ENCODE data around the gene MIA3. TPM values are rescaled to one million over a fixed set of nuclear protein-coding genes. Genes with fewer than 3 reads are reported as not detected.

The MIA3 gene
- total and polyA plus RNA-seq, 5 donors, result 25.6 to 59.8 (median 57.1) TPM

DNA sequence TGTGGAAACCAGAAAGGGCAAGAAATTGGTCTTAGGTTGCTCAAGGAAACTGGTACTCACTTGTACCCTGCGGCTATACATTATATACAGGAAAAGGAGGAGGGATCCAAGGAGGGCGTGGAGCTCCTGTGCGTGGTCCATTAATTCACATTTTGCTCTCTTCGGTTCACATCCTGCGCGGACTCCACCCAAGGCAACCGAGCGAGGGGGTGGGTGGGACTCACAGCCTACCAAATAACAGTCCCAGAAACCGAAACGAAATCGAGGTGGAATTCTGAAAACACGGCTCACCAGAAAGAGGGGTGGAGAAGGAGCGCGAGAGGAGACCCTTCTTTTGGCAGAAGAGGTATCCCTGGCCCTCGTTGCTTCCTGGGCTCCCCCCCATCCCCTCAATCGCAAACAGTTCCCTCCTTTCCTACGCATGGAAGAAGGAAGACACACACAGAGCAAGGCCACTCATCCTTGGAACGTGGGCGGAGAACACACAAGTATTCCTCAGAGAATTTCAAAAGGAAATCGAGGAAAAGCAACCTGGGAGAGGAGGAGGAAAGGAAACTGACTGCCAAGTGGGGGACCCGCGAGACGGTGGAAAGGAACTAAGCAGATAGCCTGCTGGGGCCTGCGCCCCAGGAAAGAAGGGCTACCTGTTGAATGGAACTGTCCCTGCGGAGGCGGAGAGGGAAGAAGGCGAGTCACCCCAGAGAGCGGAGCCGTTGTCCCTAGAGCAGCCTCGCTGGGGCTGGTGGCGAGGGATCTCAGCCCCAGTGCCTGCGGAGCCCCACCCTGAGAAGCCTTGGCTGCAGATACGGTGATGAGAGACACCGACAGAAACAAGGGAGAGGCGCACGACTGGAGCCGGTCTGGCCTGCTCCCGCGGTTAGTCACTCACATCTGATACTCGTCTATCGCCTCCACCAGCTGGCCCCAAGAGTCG lies 93.7 kb downstream of the MIA3 start:
- ATAC-seq, result peak; percentile 53 to 68
- Histone ChIP-seq H3K27me3 (ENCODE audit: control insufficient read depth, insufficient read depth) (no peaks in the 10 kb centered on the region), H3K4me3 (ENCODE audit: low read length) (peak overlapping the region; percentile 72), H3K27ac (ENCODE audit: low read length) (peak overlapping the region; percentile 91), H3K4me1 (ENCODE audit: control insufficient read depth, insufficient read depth, low read length) (no peaks in the 10 kb centered on the region), H3K9me3 (ENCODE audit: control insufficient read depth, low read length) (no peaks in the 10 kb centered on the region)
- DNase-seq, result peak; percentile 74 to 86 (median 76)
- WGBS, result under 1% methylated on average over 42 of the region's 42 CpGs
- intact Hi-C loops (cut with DNase I), result loop anchor here in 1 of 4 donors (10.0 kb wide), 1 partner anchor 67 kb away; no protein-coding TSS in a partner anchor

DNA sequence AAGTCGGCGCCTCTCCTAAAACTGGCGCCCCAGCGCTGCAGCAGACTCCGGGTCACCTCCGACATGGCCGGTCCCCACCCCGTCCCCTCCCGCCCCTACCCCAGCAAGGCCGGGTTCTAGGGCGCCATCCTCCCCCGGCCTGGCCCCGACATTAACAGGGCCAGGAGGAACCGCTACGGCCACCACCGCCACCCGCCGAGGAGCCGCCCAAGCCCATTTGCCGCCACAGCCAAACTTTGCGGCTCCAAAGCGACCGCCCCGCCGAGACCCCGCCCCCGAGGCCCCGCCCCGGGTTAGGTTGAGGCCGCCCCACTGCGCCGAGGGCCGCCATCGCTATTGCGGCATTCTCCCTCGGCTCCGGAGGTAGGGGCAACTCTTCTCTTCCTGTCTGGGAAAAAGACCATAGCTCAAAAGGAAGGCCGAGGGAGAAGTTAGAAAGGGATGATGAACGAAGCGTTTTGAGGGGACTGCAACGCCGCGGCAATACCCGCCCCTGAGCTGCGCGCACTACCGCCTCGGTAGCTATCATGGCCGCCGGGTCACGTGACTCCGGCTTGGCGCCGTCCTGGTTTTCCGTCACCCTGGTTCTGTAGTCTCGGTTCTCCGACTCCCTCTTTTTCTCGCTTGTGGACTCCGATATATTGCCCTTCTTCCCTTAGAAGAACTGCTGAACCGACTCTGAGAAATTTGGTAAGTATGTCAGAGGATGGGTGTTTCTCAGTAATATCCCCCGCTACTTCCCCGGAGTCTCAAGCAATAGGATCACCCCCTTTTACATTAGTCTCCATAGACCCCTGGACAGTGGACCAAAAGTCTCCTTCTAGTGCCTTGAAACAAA lies 94.6 kb downstream of the MIA3 start, which contains the start of the genes AIDA and BROX:
Gene AIDA (minus strand): TSS at position 239 of the 838 bp plus-strand sequence. CDS start 174 bp downstream, at position 65.
Gene BROX (plus strand): TSS at position 312 of the 838 bp plus-strand sequence. CDS start 3,136 bp downstream, outside the sequence.
- peak; percentile 96 to 99 (median 98) for DNase-seq
- ATAC-seq, result peak; percentile 96 to 97
- peak within 1 kb of the TSS; percentile 91 for H3K27ac ChIP-seq (ENCODE audit: low read length)
- H3K27me3 ChIP-seq (ENCODE audit: control insufficient read depth, insufficient read depth), result no peaks in the 10 kb centered on the region
- 3% methylated on average over 54 of the region's 62 CpGs for WGBS
- H3K4me3 ChIP-seq (ENCODE audit: low read length), result peak within 1 kb of the TSS; percentile 72
- intact Hi-C loops (cut with DNase I), result loop anchor here in 1 of 4 donors (10.0 kb wide), 1 partner anchor 68 kb away; no protein-coding TSS in a partner anchor
- no peaks in the 10 kb centered on the region for H3K9me3 ChIP-seq (ENCODE audit: control insufficient read depth, low read length)
- H3K4me1 ChIP-seq (ENCODE audit: control insufficient read depth, insufficient read depth, low read length), result no peaks in the 10 kb centered on the region

DNA sequence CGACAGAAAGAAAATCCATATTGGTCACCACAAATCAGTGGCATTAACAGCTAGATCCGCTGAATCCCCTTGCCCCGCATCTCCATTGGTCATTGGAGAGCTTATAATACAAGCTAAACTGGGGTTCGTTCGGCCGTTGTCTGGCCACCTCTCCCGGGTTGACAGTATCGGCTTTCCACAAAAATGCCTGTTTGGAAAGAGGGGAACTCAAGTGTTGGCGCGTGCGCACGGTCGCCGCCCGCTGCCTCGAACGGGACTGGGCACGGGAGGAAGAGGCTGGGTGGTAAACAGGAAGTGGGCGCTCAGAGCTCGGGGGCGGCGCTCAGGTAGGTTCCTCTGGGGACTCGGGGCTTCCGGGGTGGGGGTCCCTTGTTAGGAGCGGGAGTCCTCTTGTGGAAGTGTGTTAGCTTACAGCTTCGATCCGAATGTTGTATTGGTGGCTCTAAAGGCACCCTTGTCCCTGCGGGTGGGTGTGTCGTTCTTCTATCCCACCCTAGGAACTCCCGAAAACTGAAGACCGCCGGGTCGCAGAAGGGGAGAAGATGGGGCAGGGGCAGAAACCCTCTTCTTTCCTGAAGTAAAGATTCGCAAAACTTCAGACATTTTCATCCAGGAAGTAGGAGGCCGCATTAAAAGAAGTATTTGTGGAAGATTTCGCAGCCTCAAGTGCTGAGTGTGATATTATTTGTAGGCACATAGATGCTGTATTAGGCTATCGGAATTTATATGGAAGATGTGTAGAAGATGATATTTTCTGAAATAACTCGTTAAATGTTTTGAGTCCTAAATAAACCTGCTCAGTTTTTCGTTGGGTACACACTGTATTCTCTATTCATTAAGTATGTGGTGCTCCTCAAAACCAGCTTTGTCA lies 95.4 kb downstream of the MIA3 start:
- peak overlapping the region; percentile 72 for H3K4me3 ChIP-seq (ENCODE audit: low read length)
- under 1% methylated on average over 39 of the region's 39 CpGs for WGBS
- H3K27ac ChIP-seq (ENCODE audit: low read length), result peak overlapping the region; percentile 89
- no peaks in the 10 kb centered on the region for H3K27me3 ChIP-seq (ENCODE audit: control insufficient read depth, insufficient read depth)
- intact Hi-C loops (cut with DNase I), result loop anchor here in 1 of 4 donors (10.0 kb wide), 1 partner anchor 69 kb away; no protein-coding TSS in a partner anchor
- no peaks in the 10 kb centered on the region for H3K9me3 ChIP-seq (ENCODE audit: control insufficient read depth, low read length)
- peak; percentile 93 to 98 (median 96) for DNase-seq
- peak; percentile 90 to 92 for ATAC-seq
- H3K4me1 ChIP-seq (ENCODE audit: control insufficient read depth, insufficient read depth, low read length), result no peaks in the 10 kb centered on the region

DNA sequence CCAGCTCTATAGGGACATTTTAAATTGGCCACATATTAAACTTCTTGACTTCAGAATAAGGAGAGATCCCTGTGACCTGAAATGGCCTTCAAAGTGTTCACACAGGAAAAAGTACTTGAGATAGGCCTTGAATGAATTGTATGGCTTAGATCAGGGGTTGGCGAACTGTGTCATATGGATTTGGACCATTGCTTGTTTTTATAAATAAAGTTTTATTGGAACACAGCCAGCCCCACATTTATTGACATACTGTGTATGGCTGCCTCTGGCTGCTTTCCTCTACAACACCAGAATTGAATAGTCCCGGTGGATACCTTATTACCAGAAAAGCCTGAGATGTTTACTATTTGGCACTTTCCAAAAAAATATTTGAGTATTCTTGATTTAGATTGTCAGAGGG lies 98.5 kb downstream of the MIA3 start:
- intact Hi-C loops (cut with DNase I), result loop anchor here in 1 of 4 donors (10.0 kb wide), 1 partner anchor 72 kb away; no protein-coding TSS in a partner anchor
- no peak overlapping the region for H3K27ac ChIP-seq (ENCODE audit: low read length)
- H3K4me3 ChIP-seq (ENCODE audit: low read length), result no peak overlapping the region
- 96% methylated on average over 2 of the region's 2 CpGs for WGBS
- H3K27me3 ChIP-seq (ENCODE audit: control insufficient read depth, insufficient read depth), result no peaks in the 10 kb centered on the region
- DNase-seq, result no peak
- ATAC-seq, result no peak
- H3K9me3 ChIP-seq (ENCODE audit: control insufficient read depth, low read length), result no peaks in the 10 kb centered on the region
- H3K4me1 ChIP-seq (ENCODE audit: control insufficient read depth, insufficient read depth, low read length), result no peaks in the 10 kb centered on the region

Other genes with a start within 250 kb of the MIA3 start
- gene HHIPL2, start 70.0 kb upstream of the MIA3 start, total RNA-seq, result under 1 TPM in 2 of 4 donors, not detected in 2; 0.14 to 0.53 TPM
- 0.57 TPM for gene HHIPL2, start 70.0 kb upstream of the MIA3 start, polyA plus RNA-seq
- 1 to 10 TPM; 3.1 to 5.2 (median 4.0) TPM for gene TAF1A, start 28.2 kb upstream of the MIA3 start, total RNA-seq
- gene TAF1A, start 28.2 kb upstream of the MIA3 start, polyA plus RNA-seq, result 1.0 TPM
- 10 to 100 TPM; 65.0 to 75.9 (median 66.1) TPM for gene AIDA, start 94.4 kb downstream of the MIA3 start, total RNA-seq
- gene AIDA, start 94.4 kb downstream of the MIA3 start, polyA plus RNA-seq, result 48.5 TPM
- gene BROX, start 94.5 kb downstream of the MIA3 start, total RNA-seq, result 10 to 100 TPM; 25.2 to 29.6 (median 28.2) TPM
- gene BROX, start 94.5 kb downstream of the MIA3 start, polyA plus RNA-seq, result 12.7 TPM
- gene FAM177B, start 119.1 kb downstream of the MIA3 start, total RNA-seq, result under 1 TPM in 1 of 4 donors, not detected in 3; 0.28 TPM
- gene FAM177B, start 119.1 kb downstream of the MIA3 start, polyA plus RNA-seq, result 0.14 TPM
- 1 to 10 TPM; 5.2 to 5.9 (median 5.5) TPM for gene DISP1, start 196.9 kb downstream of the MIA3 start, total RNA-seq
- gene DISP1, start 196.9 kb downstream of the MIA3 start, polyA plus RNA-seq, result 2.9 TPM

Data from right cardiac atrium (tissue), 5 donors.